HG03064 (cell line): ENCODE measurements around the gene MFSD11.
"Not testable (repeated sequence)": the region's sequence is repeated elsewhere in the genome, so short reads cannot be mapped to it uniquely, and the experiment has no call there.

Experiments used
- ATAC-seq: cut with Tn5 transposase; IDR thresholded peaks from one replicate; pipeline ENCODE4 v1.9.1; 2021; ENCODE audit warnings: low read depth; ENCODE audit not compliant: unreplicated experiment

The MFSD11 gene

GRCh38 chr17:76707985-76708807 is 29.7 kb upstream of the MFSD11 start:
- no peak for ATAC-seq

GRCh38 chr17:76709077-76709950 is 28.6 kb upstream of the MFSD11 start:
- no peak for ATAC-seq

GRCh38 chr17:76709951-76710862 is 27.7 kb upstream of the MFSD11 start:
- not testable (repeated sequence) for ATAC-seq

- ATAC-seq, result no peak
Measured at GRCh38 chr17:76710863-76711611, 26.9 kb upstream of the MFSD11 start, which contains the start of gene MXRA7. MXRA7 (minus strand) TSS chr17:76710965; CDS start chr17:76710946, 19 bp downstream.

GRCh38 chr17:76712321-76712720 is 25.6 kb upstream of the MFSD11 start:
- ATAC-seq, result not testable (repeated sequence)

GRCh38 chr17:76713765-76714164 is 24.2 kb upstream of the MFSD11 start:
- no peak for ATAC-seq

- no peak for ATAC-seq
Measured at GRCh38 chr17:76714336-76714735, 23.6 kb upstream of the MFSD11 start.

- no peak for ATAC-seq
Measured at GRCh38 chr17:76714822-76715495, 23.0 kb upstream of the MFSD11 start.

GRCh38 chr17:76715496-76715830 is 22.5 kb upstream of the MFSD11 start:
- ATAC-seq, result no peak

GRCh38 chr17:76716146-76716838 is 21.6 kb upstream of the MFSD11 start:
- no peak for ATAC-seq

GRCh38 chr17:76716839-76717215 is 21.1 kb upstream of the MFSD11 start:
- ATAC-seq, result no peak

GRCh38 chr17:76718516-76718915 is 19.4 kb upstream of the MFSD11 start:
- no peak for ATAC-seq

GRCh38 chr17:76720211-76720610 is 17.7 kb upstream of the MFSD11 start:
- ATAC-seq, result no peak

GRCh38 chr17:76720941-76721340 is 17.0 kb upstream of the MFSD11 start:
- ATAC-seq, result no peak

- ATAC-seq, result no peak
Measured at GRCh38 chr17:76721463-76721862, 16.5 kb upstream of the MFSD11 start.

- no peak for ATAC-seq
Measured at GRCh38 chr17:76722279-76722678, 15.6 kb upstream of the MFSD11 start.

GRCh38 chr17:76722977-76723376 is 14.9 kb upstream of the MFSD11 start:
- not testable (repeated sequence) for ATAC-seq

GRCh38 chr17:76723812-76724211 is 14.1 kb upstream of the MFSD11 start:
- no peak for ATAC-seq
